Mesenchymal stem cell (in vitro differentiated cells and primary cell): ENCODE measurements around the gene SHPK.

Experiments used
- DNase-seq: peaks from one replicate; pipeline ENCODE4 v3.0.0-alpha.2; 2013
- H2AFZ ChIP-seq: one replicate; pipeline ENCODE4 v1.6.1; 2013; ENCODE audit warnings: low read depth, mild to moderate bottlenecking, control low read depth, inconsistent platforms, low read length, moderate library complexity
- H2AK5ac ChIP-seq: 2 replicates; pipeline ENCODE4 v1.6.1; 2013; ENCODE audit warnings: low read length, moderate library complexity, mild to moderate bottlenecking, inconsistent platforms; ENCODE audit not compliant: severe bottlenecking
- H2BK120ac ChIP-seq: one replicate; pipeline ENCODE4 v1.6.1; 2013; ENCODE audit warnings: low read depth, mild to moderate bottlenecking, inconsistent platforms, low read length, moderate library complexity
- H2BK12ac ChIP-seq, 2 experiments: one replicate each; pipeline ENCODE4 v1.6.1; 2013; ENCODE audit warnings: inconsistent platforms in 2 of 2, low read length in 2 of 2, mild to moderate bottlenecking in 2 of 2, moderate library complexity in 2 of 2, control low read depth in 1 of 2
- H2BK15ac ChIP-seq: one replicate; pipeline ENCODE4 v1.6.1; 2013; ENCODE audit warnings: mild to moderate bottlenecking, low read depth, inconsistent platforms; ENCODE audit not compliant: poor library complexity, severe bottlenecking
- H2BK5ac ChIP-seq: 2 replicates; pipeline ENCODE4 v1.6.1; 2013; ENCODE audit warnings: low read depth, mild to moderate bottlenecking, low read length, control low read depth, inconsistent platforms; ENCODE audit not compliant: poor library complexity, severe bottlenecking
- H3K14ac ChIP-seq, 2 experiments: one replicate each; pipeline ENCODE4 v1.6.1; 2013; ENCODE audit warnings: inconsistent platforms in 2 of 2, low read length in 2 of 2, control low read depth in 1 of 2, mild to moderate bottlenecking in 1 of 2, moderate library complexity in 1 of 2
- H3K18ac ChIP-seq, 2 experiments: one replicate each; pipeline ENCODE4 v1.6.1; 2013; ENCODE audit warnings: inconsistent platforms in 2 of 2, low read length in 2 of 2, control low read depth in 1 of 2, low read depth in 1 of 2, mild to moderate bottlenecking in 1 of 2
- H3K23ac ChIP-seq, 2 experiments: one replicate each; pipeline ENCODE4 v1.6.1; 2013; ENCODE audit warnings: inconsistent platforms in 2 of 2, low read length in 2 of 2, mild to moderate bottlenecking in 2 of 2, moderate library complexity in 2 of 2, control low read depth in 1 of 2
- H3K27ac ChIP-seq: 2 replicates; pipeline ENCODE4 v1.5.1; 2013; ENCODE audit warnings: mild to moderate bottlenecking, moderate library complexity, low read length, control low read depth, inconsistent platforms; ENCODE audit not compliant: poor library complexity, severe bottlenecking
- H3K27me3 ChIP-seq, 2 experiments: 2 replicates each; pipeline versions ENCODE4 v1.6.1 to v1.7.0; 2013; ENCODE audit warnings: low read length in 2 of 2, mild to moderate bottlenecking in 2 of 2, moderate library complexity in 2 of 2, control low read depth in 1 of 2, inconsistent platforms in 1 of 2; ENCODE audit not compliant: control insufficient read depth in 1 of 2, insufficient read depth in 1 of 2
- H3K36me3 ChIP-seq, 2 experiments: 2 replicates each; pipeline versions ENCODE4 v1.6.1 to v1.7.0; 2013; ENCODE audit warnings: low read length in 2 of 2, control low read depth in 1 of 2, inconsistent platforms in 1 of 2, low read depth in 1 of 2, mild to moderate bottlenecking in 1 of 2; ENCODE audit not compliant: insufficient read depth in 2 of 2, control insufficient read depth in 1 of 2
- H3K4ac ChIP-seq, 2 experiments: one replicate each; pipeline ENCODE4 v1.6.1; 2013; ENCODE audit warnings: inconsistent platforms in 2 of 2, low read length in 2 of 2, mild to moderate bottlenecking in 2 of 2, moderate library complexity in 2 of 2, control low read depth in 1 of 2, low read depth in 1 of 2
- H3K4me1 ChIP-seq: 2 replicates; pipeline ENCODE4 v1.6.1; 2013; ENCODE audit warnings: low read depth, low read length, control low read depth; ENCODE audit not compliant: control insufficient read depth, insufficient read depth
- H3K4me2 ChIP-seq: 2 replicates; pipeline ENCODE4 v1.6.1; 2013; ENCODE audit warnings: low read length, mild to moderate bottlenecking, inconsistent platforms; ENCODE audit not compliant: poor library complexity, severe bottlenecking
- H3K4me3 ChIP-seq, 2 experiments: 2 replicates each; pipeline versions ENCODE4 v1.5.1 to v1.7.0; 2013; ENCODE audit warnings: low read length in 2 of 2, mild to moderate bottlenecking in 2 of 2, control low read depth in 1 of 2, low read depth in 1 of 2; ENCODE audit not compliant: insufficient read depth in 1 of 2
- H3K79me1 ChIP-seq: replicated peaks from 2 replicates; pipeline ENCODE4 v1.6.1; 2013; ENCODE audit warnings: mild to moderate bottlenecking, control low read depth, low read length, inconsistent platforms; ENCODE audit not compliant: poor library complexity, severe bottlenecking
- H3K9ac ChIP-seq: 2 replicates; pipeline ENCODE4 v1.7.0; 2013; ENCODE audit warnings: mild to moderate bottlenecking, low read length, moderate library complexity
- H3K9me3 ChIP-seq: 2 replicates; pipeline ENCODE4 v1.7.0; 2013; ENCODE audit warnings: mild to moderate bottlenecking, low read length; ENCODE audit not compliant: control insufficient read depth
- H4K8ac ChIP-seq: one replicate; pipeline ENCODE4 v1.6.1; 2013; ENCODE audit warnings: inconsistent platforms, mild to moderate bottlenecking, low read length, moderate library complexity
- H4K91ac ChIP-seq: one replicate; pipeline ENCODE4 v1.6.1; 2013; ENCODE audit warnings: mild to moderate bottlenecking, low read length, inconsistent platforms
- WGBS: methylation state at CpG from one replicate; pipeline ENCODE4 v1.1.7; 2013; ENCODE audit warnings: mixed read lengths; 5-methylcytosine and 5-hydroxymethylcytosine counted together

The SHPK gene

DNA sequence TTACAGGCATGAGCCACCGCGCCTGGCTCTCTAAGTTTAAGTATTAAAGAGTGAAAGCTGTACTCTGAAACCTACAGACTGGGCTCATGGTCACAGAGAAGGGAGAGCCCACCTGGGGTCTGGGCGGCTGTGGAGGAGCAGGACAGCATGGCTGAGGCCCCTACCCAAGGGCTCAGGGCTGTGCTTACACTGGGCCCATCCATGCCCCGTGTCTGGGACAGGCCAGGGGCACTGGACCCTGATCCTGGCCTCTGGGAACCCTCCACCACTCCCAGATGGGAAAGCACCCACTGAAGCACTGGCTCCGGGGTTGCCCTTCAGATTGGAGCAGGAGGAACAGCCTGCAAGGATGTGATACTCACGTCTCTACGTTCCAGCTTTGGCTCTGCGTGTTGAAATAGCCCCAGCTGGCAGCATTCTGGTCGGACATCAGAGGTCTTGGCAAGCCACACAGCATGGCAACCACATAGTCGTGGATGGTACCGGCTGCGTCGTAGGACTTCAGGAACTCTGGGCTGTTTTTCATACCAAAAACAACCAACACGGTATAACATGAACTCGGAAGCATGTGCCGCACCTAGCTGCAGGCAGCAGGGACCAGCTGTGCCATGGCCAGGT is 13.0 kb downstream of the SHPK start:
- H3K18ac ChIP-seq, result no peak overlapping the region
- H2BK120ac ChIP-seq, result no peak overlapping the region
- peaks cover 11% of the 10 kb centered on the region for H3K79me1 ChIP-seq
- no peak overlapping the region for H3K23ac ChIP-seq
- no peak overlapping the region for H2BK5ac ChIP-seq
- no peak overlapping the region for H3K14ac ChIP-seq
- no peak overlapping the region for H3K4me2 ChIP-seq
- H3K27ac ChIP-seq, result no peak overlapping the region
- no peak overlapping the region for H2AK5ac ChIP-seq
- no peaks in the 10 kb centered on the region for H3K4me1 ChIP-seq
- H2BK12ac ChIP-seq, result no peak overlapping the region
- no peak overlapping the region for H3K9ac ChIP-seq
- no peaks in the 10 kb centered on the region for H3K27me3 ChIP-seq
- H3K9me3 ChIP-seq, result no peaks in the 10 kb centered on the region
- 97% methylated on average over 16 of the region's 16 CpGs for WGBS
- no peak overlapping the region for H3K4ac ChIP-seq
- H4K8ac ChIP-seq, result no peak overlapping the region
- peaks cover 47 to 78% of the 10 kb centered on the region in 2 experiments for H3K36me3 ChIP-seq
- no peak overlapping the region for H3K4me3 ChIP-seq
- H2AFZ ChIP-seq, result no peak overlapping the region
- H4K91ac ChIP-seq, result no peak overlapping the region
- DNase-seq, result no peak
- H2BK15ac ChIP-seq, result no peak overlapping the region

GRCh38 chr17:3621146-3621720 is 14.8 kb downstream of the SHPK start:
- H3K36me3 ChIP-seq, result peaks cover 48 to 77% of the 10 kb centered on the region in 2 experiments

GRCh38 chr17:3615160-3615870 is 20.7 kb downstream of the SHPK start:
- Histone ChIP-seq H3K18ac (no peak overlapping the region), H3K4me1 (peaks cover 2% of the 10 kb centered on the region), H2AK5ac (no peak overlapping the region), H4K91ac (no peak overlapping the region), H3K27me3 (no peaks in the 10 kb centered on the region), H3K9me3 (no peaks in the 10 kb centered on the region), H3K27ac (no peak overlapping the region), H4K8ac (no peak overlapping the region), H3K9ac (no peak overlapping the region), H3K36me3 (peaks cover 40 to 75% of the 10 kb centered on the region in 2 experiments), H2AFZ (no peak overlapping the region), H3K4me2 (no peak overlapping the region), H2BK15ac (no peak overlapping the region), H3K4ac (no peak overlapping the region), H3K14ac (no peak overlapping the region), H3K79me1 (peaks cover 1% of the 10 kb centered on the region), H2BK120ac (no peak overlapping the region), H3K4me3 (no peak overlapping the region), H2BK12ac (no peak overlapping the region), H3K23ac (no peak overlapping the region), H2BK5ac (no peak overlapping the region)
- DNase-seq, result no peak
- 96% methylated on average over 18 of the region's 18 CpGs for WGBS

More at GRCh38 chr17:3621146-3621720, 14.8 kb downstream of the SHPK start:
- no peak for DNase-seq
- no peak overlapping the region for H3K4me2 ChIP-seq
- no peaks in the 10 kb centered on the region for H3K4me1 ChIP-seq
- no peak overlapping the region for H3K4ac ChIP-seq
- no peak overlapping the region for H2BK15ac ChIP-seq
- no peak overlapping the region for H2AK5ac ChIP-seq
- 97% methylated on average over 8 of the region's 8 CpGs for WGBS
- no peak overlapping the region for H2BK12ac ChIP-seq
- H3K79me1 ChIP-seq, result peaks cover 10% of the 10 kb centered on the region
- H2BK5ac ChIP-seq, result no peak overlapping the region
- H2AFZ ChIP-seq, result no peak overlapping the region
- H3K9ac ChIP-seq, result no peak overlapping the region
- no peak overlapping the region for H3K18ac ChIP-seq
- H3K4me3 ChIP-seq, result no peak overlapping the region
- H3K14ac ChIP-seq, result no peak overlapping the region
- no peaks in the 10 kb centered on the region for H3K9me3 ChIP-seq
- H3K27ac ChIP-seq, result no peak overlapping the region
- H2BK120ac ChIP-seq, result no peak overlapping the region
- no peaks in the 10 kb centered on the region for H3K27me3 ChIP-seq
- H3K23ac ChIP-seq, result no peak overlapping the region
- H4K91ac ChIP-seq, result no peak overlapping the region
- no peak overlapping the region for H4K8ac ChIP-seq

DNA sequence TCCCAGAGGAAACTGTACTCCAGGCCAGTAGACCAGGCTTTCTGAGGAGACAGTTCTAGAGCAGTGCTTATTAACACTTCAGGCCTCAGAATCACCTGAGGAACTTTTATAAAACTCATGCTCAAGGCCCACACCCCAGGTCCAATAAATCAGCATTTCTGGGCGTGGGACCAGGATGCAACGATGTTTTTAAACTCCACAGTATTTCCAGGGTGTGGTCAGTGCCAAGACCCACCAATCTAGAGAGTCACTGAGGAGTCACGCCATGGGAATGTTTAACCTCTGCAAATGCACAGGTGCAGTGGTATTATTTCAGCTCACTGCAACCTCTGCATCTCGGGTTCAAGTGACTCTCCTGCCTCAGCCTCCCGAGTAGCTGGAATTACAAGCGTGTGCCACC is 22.9 kb downstream of the SHPK start:
- WGBS, result 99% methylated on average over 6 of the region's 6 CpGs
- H3K4me2 ChIP-seq, result no peak overlapping the region
- no peak overlapping the region for H3K27ac ChIP-seq
- H2BK5ac ChIP-seq, result no peak overlapping the region
- peaks cover 4% of the 10 kb centered on the region for H3K79me1 ChIP-seq
- no peak overlapping the region for H2BK15ac ChIP-seq
- no peak overlapping the region for H2AFZ ChIP-seq
- no peak overlapping the region for H3K4ac ChIP-seq
- H3K27me3 ChIP-seq, result no peaks in the 10 kb centered on the region
- no peak overlapping the region for H3K4me3 ChIP-seq
- H3K36me3 ChIP-seq, result peaks cover 52 to 80% of the 10 kb centered on the region in 2 experiments
- no peak overlapping the region for H2BK12ac ChIP-seq
- H2AK5ac ChIP-seq, result no peak overlapping the region
- no peak overlapping the region for H3K23ac ChIP-seq
- peaks cover 2% of the 10 kb centered on the region for H3K4me1 ChIP-seq
- H3K9me3 ChIP-seq, result no peaks in the 10 kb centered on the region
- H3K9ac ChIP-seq, result no peak overlapping the region
- H4K8ac ChIP-seq, result no peak overlapping the region
- no peak overlapping the region for H3K14ac ChIP-seq
- H4K91ac ChIP-seq, result no peak overlapping the region
- no peak overlapping the region for H3K18ac ChIP-seq
- H2BK120ac ChIP-seq, result no peak overlapping the region
- no peak for DNase-seq
